GM19351 (cell line): ENCODE measurements around the gene KCNMB1.

ENCODE experiments used
- ATAC-seq: cut with Tn5 transposase; IDR thresholded peaks from one replicate; pipeline ENCODE4 v1.9.1; 2021; ENCODE audit warnings: mild to moderate bottlenecking, moderate library complexity; ENCODE audit not compliant: unreplicated experiment

KCNMB1 gene

DNA sequence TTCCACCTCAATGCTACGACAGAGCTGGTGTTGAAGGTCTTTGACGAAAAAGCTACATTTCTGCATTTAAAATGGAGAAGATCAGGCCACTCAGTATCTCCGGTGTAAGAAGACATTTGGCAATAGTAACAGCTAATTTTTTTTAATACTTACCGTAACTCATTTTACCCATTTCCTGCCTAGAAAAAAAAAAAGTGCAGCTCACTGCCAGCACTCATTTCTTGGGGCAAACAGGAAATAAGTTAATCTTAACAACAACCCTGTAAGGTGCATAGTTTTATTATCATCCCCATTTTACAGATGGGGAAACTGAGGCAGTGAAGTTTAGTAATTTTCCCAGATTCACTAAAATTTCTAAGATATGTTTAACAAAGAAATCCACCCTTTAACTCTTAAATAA, 27.4 kb upstream of the KCNMB1 start:
- no peak for ATAC-seq

DNA sequence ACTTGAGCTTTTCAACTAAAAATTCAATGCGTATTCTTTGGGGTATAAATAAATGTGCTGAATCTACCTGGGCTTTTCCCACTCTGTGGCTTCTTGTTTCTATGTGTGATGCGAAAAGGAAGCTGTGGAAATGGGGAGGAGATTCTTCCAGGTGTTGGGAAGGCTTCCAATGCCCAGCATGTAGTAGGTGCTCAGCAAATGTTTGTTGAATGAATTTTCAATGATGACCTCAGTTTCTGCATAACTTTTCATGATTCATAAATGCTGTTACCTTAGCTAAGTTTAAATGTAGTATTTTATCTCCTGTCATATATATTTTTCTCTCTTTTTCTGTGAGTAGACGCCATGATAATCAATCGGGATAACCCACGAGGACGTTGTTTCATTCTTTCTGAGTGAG, 25.6 kb upstream of the KCNMB1 start:
- ATAC-seq: no peak

DNA sequence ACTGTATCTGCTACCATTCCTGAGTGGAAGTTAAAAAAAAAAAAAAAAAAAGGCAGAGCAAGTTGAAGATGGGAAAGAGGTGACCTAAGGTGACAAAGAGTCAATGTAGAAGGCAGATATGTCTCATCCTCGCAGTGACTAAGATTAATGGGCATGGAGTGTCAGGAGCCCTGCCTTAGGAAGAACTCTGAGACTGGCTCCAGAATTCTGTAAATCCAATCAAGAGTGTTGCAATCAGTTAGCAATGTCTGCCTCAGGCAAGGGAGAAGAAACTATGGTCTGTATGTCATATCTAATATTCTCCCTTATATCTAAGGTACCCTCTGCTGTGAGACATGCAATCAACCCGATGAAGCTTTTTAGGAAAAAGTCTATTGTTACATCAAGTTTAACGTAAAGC, 24.7 kb upstream of the KCNMB1 start:
- ATAC-seq: no peak

DNA sequence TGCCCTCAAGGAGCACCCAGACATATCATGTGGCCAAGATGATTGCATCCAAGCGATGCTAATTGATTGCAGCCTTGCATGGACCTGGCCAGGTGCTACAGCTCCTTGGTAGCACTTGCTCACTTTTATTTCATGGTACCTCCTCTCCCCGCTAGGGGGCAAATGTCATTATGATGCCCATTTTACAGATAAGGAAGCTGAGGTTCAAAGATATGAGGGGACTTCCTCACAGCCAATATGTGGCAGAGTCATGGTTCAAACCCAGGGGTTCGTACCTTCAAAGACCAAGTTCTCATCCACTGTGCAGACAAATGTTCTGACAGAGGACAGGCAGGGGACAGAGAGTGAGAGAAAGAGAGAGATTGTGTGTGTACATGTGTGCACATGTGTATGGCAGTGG, 21.9 kb upstream of the KCNMB1 start:
- ATAC-seq: peak; percentile 51

DNA sequence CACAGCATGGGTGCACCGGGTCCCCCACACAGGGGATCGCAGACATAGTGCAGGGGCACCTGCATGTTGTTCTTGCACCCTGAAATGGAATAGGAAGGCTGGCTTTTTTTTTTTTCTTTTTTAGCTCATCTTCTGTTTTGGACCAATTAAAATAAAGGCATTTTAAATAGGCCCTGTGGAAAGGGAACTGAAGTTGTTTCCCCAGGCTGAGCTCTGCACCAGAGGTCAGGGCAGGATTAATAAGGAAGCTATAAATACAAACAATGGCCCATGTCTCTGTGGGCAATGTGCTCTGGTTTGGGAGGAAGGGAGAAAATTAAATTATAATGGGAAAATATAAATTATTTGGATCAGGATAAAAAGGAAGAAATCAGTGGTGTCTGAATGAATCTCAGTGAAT, 21.2 kb upstream of the KCNMB1 start:
- no peak for ATAC-seq

DNA sequence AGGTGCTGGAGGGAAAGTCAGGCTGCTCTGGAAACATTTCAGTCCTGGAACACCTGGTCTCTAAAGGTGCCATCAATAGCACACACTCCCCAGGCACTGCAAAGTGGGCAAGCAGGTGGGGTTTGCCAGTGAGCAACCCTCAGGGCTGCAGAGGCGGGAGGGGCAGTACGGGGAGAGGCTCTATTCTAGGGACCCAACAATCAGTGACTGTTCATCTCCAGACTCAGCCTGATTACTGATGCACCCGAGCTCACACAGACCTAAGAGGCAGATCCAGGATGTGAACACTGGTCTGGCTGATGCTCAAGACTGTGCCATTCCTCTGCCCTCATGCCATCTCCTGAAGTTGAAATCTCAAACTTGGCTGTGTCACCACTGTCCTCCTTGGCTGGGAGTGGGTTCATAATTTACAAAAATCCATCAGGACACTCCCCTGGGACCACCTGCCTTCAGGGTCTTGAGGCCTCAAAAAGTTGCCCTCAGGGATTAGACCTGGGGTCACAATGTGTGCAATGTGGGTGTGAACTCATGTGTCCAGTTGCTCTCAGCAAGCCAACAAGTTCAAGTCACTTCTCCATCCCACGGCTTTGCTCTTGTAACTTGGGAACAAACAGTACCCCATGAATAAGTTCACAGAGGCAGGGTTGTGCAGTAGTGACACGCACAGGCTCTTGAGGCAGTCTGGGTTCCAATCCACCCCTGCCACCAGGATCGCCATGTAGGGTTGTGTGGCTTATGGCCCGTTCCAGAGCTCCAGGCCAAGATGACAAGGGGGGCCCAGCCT, 19.9 kb upstream of the KCNMB1 start:
- ATAC-seq: no peak

DNA sequence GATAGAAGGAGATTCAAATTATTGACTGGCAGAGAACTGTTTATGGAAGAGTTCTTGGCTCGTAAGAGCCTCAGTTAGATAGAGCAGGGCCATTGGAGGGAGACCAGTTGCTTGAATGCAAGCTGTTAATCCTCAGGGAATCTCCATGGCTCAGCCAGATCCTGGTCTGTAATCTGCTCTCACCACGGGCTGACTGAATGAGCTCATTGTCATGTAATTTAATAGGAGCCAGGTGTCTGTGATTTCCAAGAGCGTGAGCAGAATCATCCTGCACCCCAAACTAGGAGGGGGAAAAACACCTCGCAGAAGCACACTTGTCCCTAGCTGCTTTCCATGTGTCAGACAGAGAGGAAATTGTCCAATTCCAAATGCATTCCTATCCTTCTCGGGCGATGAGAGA, 19.1 kb upstream of the KCNMB1 start:
- no peak for ATAC-seq

DNA sequence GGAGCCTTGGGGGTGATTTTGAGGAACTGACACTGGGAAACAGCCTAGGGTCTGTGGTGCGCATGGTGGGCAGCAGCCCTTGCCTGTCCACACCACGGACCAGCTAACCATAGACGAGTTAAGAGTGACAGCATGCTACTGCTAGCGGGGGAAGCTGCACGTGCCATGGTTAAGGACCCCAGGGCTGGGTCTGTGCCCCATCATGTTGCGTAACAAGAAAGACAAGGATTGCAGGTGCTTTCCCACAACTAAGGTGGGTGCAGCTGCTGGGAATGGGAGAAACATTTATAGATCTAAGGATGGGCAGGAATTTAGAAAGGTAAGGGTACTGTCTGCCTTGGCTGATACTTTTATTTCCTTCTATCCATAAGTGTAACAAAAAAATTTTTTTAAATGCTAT, 17.9 kb upstream of the KCNMB1 start:
- ATAC-seq: no peak

DNA sequence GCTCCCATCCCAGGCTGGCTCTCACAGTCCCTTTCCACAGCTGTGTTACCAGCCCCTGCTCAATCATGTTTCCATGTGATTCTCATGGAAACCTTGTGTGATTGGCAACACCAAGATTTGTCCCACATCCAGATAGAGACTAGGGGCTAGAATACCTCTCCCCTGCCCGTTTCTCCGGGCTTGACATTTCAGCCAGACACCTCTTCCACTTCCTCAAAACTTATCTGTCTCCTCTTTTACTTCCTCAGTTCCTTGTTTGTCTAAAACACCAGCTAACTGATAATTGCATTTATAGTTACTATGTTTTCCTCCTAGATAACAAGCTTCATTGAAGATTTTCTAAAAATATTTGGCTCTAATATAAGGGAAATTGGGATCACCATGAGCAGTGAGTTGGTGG, 16.6 kb upstream of the KCNMB1 start:
- ATAC-seq: no peak

DNA sequence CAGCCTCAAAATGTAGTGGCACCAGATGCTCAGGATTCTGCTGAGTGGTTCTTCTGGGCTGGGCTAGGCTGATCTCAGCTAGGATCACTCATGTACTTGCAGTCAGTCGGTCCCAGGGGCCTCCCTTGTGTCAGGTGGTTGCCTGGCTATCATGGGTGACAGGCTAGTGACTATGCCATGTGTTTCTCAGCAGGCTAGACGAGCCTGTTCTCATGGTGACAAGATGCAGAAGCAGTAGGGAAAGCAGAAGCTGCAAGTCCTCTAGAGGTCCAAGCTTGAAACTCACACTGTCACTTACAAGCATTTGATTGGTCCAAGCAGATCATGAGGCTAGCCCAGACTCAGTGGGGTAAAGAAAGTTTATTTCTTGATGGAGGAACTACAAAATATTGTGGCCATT, 15.2 kb upstream of the KCNMB1 start:
- ATAC-seq: no peak

DNA sequence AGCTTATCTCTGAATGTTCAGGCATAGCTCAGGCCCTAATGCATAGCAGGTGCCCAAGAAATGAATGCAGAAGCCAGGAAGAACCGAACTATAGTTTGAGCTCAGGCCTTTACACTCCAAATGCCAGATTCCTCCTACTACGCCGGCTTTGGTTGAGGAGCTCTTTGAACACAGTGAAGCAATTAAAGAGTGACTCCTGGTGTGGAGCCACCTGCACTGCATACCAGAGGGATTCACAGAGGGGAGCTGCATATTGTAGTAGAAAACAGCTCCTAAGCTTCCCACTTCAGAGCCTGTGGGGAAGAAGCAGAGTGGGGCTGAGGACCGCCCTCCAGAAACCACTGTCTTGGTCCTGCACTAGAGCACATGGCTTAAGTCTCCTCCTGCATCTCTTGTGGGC, 14.5 kb upstream of the KCNMB1 start:
- no peak for ATAC-seq

DNA sequence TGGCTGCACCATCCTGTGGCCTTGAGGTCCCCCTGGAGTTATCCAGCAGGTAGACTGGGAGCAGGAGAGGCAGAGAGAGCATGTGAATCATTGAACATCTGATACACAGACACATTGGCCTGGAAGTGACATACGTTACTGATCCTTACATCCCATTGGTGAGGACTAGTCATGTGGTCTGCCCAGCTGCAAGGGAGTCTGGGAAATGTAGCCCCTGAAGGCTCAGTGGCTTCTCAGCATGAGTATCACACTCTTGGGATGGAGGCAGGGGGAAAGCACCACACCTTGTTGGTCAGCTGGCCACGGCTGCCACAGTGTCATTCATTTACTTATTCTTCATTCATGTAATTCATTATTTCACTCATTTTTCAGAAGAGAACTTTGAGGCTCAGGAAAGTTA, 13.3 kb upstream of the KCNMB1 start:
- no peak for ATAC-seq

DNA sequence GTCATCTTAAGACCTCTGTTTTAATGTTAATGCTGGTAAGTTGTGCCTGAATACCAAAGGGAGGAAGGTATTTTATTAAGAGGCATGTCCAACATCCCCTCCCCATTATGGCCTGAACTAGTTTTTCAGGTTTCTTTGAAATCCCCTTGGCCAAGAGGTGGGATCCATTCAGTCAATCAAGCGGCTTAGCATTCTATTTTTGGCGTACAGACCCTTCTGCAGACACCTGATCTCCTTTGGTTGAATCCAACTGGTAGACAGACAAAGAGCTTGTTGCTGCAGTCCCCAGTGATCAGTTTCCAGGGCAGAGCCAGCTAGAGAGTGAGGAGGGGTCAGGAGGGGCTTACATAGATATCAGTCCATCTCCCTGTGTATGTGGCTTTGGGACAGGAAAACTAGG, 7.9 kb upstream of the KCNMB1 start:
- ATAC-seq: no peak

DNA sequence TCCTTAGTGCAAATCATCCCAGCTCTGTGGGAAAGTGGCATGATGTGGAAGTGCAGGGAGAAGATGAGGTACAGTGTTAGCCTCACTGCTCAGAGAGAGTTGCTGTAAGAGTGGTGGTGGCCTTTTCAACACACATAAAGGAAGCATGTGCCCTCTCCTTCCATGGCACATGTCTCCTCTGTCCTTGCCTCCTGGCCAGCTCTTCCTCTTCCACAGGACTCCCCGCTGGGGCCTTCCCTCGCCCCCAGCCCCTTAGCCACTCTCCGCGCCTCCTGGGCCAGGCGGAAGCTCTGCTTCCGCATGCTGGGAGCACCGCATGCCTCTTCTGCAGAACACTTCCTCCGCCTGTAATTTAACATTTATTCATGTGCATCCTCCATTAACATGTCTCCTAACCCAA, 4.8 kb upstream of the KCNMB1 start:
- no peak for ATAC-seq

DNA sequence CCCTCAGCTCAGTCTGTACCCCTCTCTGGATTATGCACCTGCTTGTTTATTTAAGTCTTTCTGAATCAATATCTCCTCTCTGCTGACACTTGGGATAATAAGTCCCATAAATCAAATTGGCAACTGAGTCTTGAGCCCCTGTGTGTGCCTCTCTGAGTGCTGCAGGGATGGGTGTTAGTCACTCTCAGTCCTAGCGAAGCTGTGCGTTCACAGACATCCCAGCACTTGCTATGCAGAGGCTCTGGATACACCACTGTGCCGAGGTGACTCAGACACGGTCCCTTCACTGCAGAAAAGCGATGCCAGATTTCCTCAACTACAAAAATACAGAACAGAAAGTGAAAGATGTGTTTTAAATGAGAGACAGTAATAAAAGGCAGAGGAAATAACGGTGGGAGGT, 4.1 kb upstream of the KCNMB1 start:
- ATAC-seq: peak; percentile 44

DNA sequence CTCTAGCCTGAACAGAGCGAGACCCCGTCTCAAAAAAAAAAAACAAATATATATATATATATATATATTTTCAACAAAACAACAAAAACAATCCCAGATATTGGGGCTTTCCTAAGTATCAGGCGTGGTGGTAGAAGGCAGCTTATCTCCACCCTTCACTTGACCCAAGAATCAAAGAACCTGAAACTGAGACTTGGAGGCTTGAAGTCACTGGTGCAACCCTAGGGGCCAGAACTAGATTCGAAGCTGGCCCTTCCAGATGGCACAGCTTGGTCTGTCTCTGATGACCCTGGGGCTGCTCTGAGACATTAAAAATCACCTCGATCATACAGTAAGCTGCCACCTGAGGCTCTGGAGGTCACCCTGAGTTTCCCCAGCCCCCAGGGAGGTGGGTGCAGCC, 1.3 kb upstream of the KCNMB1 start:
- no peak for ATAC-seq

DNA sequence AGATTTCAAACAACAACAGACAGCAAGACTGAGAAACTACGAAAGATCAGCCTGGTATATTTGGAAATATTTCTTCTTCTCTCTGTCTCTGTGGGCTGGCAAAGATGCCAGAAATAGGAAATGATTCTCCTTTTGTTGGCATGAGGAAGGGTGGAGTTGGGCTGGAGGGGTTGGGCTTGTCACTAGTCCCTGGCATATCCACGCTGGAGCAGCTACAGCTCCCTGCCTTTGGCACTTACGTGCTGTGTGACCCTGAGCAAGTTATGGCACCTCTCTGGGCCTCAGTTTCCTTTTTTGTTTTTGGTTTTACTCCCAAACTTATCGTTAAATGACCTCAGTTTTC, 354 bp upstream of the KCNMB1 start:
- ATAC-seq: no peak

DNA sequence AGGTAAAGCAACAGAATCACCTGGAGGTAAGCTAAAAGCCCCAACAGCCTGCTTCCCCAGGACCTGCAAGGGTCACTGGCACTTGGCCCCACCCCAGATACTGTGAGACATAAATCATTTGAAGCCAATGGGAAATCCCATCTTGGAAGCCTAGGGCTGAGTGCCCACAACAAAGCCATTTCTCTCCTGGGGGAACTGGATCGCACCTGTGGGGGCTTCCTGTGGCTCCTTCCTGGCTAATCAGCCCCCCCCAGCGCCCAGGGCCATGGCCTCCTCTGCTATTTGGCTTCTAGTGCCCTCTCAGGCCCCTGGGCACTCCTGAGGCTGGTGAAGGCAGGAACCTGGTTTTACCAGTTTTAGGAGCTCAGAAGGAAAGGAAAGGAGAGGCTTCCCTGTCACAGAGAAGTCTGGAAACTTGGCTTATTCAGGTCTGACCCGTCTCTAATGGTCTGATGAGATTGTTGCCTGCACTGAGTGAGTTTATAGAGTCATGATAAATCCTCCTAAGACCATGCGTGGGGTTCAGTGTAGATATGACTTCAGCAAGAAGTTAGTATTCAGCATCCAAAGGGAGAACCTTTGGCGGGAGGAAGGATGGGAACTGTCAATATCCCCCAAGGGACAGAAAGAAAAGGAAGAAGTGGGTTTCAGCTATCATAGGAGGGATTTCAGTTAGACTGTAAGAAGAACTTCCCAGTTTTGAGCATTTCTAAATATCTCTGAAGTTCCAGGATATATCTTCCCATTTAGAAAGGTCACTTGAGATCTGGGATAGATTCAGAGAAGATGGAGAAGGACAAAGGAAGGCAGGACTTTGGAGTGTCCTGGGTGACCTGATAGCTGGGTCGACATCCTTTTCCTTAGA, 1.2 kb downstream of the KCNMB1 start:
- no peak for ATAC-seq

DNA sequence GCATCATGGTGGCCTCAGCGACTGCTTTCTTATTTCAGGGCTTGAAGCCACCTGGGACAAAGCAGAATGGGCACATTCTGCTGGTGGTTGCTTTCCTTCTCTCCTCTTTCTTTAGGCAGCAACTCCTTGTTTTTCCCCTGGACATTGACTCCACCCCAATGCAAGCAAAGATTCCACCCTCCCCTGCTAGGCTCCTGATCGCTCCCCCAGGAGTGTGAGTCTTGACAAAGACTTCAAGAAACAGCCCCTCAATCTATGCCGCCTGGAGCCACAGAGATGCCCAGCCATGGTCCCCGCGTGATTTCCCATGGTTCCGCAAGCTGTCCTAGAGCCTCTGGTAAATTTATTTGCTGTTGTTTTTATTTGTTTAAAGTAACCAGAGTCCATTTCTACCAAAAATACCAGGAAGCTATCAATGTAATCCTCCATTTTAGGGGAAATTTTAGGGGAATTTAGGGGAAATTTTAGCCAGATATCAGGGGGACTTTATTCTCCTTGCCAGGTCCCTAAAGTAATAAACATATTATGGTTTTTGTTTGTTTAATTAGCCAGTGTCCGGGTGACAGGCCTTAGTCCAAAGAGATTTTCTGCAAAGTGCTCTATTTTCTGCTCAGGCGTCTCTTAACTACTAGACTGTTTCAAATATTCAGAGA, 2.3 kb downstream of the KCNMB1 start:
- no peak for ATAC-seq

DNA sequence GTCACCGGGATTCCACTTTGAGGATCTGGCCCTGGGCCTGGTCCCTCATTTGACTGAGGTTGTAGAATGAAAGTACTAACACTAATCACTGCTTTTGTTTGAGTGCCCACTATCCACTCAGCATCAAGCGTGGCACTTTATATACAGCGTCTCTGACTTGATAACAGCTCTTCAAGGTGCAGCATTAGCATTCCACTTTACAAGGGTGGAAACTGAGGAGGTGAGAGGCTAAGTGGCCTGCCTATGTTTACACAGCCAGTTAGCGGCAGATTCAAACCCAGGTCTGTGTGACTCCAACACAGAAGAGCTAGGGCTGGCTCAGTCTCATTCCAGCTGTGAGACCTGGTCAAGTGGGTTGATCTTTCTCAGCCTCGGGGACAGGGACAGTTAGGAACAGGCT, 5.9 kb downstream of the KCNMB1 start:
- no peak for ATAC-seq

DNA sequence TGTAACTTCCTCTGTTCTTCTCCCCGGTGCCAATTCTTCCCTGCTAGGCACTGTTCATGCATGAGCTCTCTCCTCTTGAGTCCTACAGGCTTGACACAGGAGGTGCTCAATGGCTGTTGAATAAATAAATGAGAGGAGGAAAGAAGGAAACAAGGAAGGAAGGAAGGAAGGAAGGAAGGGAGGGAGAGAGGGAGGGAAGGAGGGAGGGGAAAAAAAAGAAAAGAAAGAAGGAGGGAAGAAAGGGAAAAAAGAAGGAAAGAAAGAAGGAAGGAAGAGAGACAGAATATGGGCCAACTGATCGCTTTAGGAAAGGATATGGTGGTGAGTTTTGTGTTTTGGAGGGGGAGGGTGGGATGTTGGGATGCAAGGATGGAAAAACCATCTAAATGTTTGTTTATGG, 6.4 kb downstream of the KCNMB1 start:
- no peak for ATAC-seq

DNA sequence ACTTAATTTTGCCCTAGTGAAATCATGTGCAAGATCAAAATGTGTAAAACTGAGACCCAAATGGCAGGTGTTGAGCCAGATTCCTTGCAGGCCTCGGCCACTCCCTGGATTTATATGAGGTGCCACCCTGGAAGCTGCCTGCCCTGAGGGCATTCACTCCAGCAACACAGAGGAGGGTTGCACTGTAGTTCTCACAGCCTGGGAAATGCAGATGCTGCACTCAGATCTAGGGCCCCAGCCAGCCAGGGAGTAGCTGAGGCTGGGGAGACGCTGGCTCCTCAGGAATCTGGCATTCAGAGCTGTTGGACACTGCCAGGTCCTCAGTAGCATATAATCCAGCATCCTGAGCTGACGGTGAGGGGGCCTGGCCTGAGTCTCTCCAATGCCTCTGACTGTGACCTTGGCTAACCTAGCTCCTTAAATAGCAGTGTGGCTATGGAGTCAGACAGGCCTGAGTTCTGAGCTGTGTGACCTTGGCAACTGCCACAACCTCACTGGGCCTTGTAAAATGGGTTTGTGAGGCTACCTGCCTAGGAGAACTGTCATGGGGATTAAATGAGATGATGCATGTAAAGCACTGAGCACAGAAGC, 8.7 kb downstream of the KCNMB1 start:
- no peak for ATAC-seq
